IPS DF 4.7 (cell line): ENCODE data around the gene POLA2.

ENCODE experiments used
- DNase-seq: peaks from one replicate; pipeline ENCODE4 v3.0.0-alpha.2; 2013; ENCODE audit warnings: low spot score; ENCODE audit errors: extremely low read depth

POLA2 gene

DNA sequence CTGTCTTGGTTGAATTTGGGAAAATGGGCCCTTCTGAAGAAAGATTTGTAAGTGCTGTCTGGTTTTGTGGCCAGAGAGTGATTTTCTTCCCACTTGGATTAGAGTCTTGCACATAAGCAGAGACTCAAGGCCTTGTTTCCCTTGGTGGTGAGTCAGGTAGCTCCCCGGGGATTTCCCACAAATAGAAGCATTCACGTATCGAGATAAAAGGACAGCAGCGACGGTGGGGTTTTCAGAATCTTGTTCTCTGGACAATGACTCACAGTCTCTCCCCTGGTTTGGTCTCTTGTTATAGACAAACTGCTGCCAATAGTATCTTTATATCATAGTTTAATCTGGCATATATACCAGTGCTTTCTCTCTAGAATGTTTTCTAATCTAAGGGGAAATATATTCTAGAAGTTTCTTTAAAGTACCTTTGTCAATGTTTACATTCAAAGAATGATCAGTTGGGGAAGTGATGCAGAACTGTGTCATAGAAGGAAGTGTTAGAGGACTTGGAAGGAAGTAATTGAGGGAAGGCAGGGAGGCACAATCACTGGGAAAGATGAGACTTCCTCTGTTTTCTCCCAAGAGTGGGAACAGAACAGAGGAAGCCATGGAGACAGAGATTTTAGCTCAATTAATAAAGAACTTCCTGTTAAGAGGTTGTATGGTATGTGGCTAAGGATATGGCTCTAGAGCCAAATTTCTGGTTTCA is 18.1 kb downstream of the POLA2 start:
- DNase-seq = no peak

DNA sequence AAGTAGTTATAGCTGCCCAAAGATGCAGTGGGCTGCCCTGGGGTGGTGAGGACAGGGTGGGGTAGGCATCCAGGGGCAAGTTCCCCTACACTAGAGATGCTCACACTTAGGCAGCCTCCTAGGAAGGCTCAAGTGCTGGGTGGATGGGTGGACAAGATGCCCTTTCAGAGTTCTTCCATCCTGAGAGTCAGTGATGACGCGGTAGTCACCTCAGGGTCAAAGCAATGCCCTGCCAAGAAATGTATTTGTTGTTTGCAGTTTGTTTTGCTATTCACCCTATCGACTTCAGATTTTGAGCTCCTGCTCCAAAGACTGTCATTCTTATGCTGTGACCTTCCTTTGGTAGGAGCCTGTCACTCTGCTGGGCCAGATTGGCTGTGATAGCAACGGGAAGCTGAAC is 18.9 kb downstream of the POLA2 start:
- no peak for DNase-seq

DNA sequence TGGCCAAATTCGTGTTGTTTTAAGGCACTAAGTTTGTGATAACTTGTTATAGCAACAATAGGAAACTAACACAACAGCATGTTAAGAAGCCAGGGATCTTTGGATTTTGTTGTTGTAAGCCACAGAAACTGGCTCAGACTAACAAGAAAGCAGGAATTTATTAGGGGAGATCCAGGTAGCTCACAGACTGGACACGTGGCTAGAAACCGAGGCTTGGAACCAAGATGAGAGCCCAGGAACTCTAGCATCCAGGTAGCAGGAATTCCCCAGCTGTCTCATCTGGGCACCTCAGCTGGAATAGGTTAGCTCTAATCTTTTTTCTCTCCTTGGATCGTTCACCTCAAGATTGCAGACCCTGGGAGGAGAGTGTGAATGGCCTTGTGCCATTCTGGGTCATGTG is 24.9 kb downstream of the POLA2 start:
- no peak for DNase-seq

DNA sequence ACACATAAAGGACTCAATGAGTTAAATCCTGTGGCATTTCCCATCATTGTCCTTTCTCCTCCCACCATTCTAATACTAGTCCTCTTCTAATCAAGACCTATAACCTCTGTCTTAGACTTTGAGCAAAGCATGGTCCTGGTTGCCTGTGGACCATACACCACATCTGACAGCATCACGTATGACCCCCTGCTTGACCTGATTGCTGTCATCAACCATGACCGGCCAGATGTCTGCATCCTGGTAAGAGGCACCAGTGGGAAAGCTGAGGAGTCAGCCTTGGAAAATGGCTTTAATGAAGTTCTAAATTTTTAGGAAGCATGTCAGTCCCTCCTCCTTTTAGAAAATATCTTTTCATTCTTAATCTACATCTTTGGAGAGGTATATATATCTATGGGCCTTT is 25.8 kb downstream of the POLA2 start:
- DNase-seq = no peak

DNA sequence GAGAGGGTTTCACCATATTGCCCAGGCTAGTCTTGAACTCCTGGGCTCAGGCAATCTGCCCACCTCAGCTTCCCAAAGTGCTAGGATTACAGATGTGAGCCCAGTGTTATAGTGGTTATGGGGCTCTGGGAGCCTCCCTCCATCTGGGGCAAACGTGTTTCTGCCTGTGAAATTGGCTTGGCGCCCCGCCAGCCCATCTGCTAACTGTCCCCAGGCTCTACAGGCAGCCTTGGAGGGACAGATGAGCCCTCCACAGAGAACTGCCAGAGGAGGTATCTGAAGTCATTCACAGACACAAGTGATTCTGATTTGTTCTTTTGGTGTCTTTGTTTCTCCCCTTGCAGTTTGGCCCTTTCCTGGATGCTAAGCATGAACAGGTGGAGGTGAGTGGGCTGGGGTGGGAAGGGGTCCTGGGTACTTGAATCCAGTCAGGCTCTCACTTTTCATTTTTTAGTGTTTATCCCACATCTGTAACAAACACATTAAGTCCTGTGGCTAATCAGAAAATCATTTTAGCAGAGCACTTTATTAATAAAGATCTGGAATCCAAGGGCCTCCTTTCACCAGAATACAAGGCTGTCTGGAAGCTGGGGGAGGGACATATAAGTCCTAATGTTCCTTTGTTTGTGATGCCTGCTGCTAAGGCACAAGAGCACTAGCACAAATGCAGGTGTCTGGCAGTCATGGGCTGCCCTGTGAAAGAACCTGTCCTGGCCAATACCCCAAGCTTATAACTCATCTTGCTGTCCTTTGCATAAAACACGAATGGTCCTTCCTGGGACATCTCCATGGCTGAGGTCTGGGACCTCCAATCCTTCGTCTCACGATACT is 27.2 kb downstream of the POLA2 start:
- DNase-seq = no peak

DNA sequence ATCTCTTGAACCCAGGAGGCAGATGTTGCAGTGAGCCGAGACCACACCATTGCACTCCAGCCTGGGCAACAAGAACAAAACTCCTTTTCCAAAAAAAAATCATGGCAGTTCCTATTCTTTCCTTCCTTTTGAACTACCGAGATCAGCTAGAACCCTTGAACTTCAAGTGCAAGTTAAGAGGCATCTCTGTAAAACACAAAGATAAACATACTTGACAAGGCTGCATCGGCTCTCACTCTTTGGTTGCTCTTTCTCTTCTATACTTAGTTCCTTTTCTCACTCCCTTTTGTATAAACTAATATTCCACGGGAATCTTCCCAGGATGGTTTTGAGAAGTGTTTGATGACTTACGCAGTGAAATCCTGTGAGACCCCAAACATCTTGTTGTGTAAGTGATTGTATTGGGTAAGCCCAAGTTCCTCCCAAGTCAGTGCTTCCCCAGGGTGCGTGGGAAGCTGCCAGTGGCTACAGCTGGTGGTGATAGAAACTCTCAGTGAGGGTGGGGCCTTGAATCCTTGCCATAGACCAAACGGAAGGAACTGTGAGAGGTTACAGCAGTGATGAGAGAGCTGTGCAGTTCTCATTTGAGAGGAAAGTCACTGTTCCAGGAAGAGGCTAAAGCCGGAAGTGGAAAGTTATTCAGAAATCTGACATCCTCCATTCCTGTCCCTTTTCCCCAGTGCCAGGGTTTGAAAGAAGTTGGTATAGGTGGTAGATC is 28.8 kb downstream of the POLA2 start:
- DNase-seq = no peak

DNA sequence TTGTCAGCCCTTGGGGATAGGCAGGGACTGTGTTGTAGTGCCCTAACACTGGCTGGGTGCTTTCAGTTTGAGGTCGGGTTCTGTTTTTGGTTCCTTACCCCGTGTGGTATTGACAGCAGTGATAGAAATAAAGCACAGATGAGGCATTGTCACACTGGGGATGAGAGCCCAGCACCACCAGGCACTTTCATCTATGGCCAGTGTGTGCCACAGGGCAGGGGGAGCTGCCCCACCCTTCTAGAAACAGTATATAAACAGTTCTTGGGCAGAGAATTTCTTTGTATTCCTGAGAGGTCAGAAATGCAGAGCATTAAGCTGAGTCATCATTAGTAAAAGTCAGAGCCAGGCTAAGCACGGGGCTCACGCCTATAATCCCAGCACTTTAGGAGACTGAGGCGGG is 29.9 kb downstream of the POLA2 start:
- no peak for DNase-seq

DNA sequence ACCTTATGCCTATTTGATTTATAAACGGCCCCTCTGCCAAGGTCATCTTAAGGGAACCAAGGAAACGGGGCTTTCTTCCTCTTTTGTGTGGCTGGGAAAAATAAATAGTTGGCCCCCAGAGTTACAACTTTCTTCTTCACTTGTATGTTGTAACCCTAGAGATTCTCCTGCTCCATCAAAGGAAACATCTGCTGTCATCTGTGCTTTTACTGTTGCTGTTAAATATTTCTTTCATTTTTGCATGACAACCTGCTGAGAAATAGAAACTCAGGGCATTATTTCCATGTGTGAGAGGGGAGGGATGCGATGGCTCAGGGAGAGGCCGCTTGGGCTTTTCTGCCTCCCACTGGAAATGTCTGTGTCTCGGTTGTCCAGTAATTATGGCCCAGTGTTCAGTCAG is 31.1 kb downstream of the POLA2 start:
- no peak for DNase-seq

DNA sequence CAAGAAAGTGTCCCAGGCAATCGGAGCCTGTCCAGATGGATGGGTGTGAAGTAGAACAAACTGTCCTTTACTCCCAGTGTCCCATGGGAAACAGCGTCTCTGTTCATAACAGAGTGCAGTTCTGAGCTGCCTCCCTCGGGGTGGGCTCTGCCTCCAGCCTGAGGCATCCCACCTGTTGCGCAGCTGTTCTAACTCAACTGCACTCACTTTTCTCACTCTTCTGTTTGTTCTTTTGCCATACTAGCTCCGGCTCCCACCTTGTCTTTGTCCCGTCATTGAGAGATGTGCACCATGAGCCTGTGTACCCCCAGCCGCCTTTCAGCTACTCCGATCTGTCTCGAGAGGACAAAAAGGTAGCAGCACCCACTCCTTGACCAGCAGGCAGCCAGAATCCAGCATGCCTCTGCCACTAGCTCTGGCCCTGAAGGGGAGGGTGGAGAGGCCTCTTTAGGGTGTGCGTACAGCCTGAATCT is 32.2 kb downstream of the POLA2 start:
- no peak for DNase-seq

DNA sequence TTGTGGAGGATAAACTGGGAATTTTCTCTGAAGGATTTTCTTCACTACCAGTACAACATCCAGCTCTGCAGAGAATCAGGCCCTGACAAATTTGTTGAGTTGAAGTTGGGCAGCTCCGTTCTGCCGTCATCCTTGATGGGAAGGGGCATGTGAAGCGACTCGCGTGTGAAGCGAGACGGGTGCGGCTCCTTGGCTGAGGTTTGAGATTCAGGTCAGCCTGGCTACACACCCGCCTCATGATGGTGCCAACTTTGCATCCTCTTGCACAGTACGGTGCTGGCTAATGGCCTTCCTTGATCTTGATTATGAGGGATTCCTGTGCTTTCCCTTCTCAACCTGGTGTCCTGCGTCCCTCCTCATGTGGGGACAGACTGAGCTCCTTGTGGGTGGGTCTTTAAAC is 33.2 kb downstream of the POLA2 start:
- no peak for DNase-seq

DNA sequence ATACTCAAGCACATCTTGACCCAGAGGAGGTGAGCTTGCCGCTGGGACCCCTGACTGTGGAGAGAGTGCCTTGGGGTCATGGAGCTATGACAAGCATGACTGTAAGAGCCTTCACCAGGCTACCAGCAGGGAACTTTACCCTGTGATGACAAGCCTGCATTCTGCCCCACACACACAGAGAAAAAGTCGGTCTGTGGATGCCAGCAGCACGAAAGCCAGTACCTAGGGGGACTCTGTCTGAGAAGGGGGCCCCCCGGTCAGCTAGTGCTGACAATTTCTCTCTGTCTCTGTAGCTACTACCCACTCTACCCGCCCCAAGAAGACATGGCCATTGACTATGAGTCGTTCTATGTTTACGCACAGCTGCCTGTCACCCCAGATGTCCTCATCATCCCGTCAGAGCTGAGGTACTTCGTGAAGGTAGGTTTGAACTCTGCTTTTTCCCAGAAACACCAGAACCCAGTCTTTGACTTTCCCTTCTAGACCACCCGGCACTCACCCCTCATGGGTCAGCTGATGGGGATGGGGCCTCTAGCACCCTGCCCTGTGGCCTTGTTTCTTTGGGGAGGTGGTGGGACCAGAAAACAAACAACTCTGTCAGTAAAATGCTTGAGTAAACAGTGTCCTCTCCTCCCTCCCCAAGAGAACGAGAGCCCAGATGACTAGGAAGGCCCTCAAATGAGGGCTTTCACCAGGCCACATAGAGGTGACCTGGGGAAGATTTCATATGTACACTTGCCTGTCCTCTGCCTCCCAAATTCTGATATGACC is 34.0 kb downstream of the POLA2 start:
- DNase-seq = no peak

DNA sequence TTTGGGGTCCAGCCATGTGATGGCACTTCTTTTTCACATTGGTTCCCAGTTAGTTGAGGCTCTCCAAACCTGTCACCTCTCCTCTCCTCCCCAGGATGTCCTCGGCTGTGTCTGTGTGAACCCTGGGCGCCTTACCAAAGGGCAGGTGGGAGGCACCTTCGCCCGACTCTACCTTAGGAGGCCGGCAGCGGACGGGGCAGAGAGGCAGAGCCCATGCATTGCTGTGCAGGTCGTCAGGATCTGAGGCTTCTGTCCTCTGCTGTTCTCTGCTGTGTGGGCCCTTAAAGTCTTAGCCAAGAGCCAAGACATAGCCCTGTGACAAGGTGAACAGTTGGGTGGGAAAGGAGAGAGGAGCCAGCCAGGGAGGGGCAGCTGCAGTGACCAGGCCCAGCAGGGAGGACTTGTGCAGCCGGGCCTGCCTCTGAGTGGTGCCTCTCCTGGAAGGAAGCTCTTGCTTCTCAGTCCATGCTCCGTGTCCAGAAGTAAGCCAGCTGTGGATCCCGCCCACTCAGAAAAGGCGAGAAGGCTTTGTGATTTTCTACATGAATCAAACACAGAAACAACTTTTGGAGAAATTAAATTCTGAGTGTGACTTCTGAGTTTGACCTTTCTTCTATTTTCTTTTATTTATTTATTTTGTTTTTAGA is 35.4 kb downstream of the POLA2 start:
- DNase-seq = no peak

DNA sequence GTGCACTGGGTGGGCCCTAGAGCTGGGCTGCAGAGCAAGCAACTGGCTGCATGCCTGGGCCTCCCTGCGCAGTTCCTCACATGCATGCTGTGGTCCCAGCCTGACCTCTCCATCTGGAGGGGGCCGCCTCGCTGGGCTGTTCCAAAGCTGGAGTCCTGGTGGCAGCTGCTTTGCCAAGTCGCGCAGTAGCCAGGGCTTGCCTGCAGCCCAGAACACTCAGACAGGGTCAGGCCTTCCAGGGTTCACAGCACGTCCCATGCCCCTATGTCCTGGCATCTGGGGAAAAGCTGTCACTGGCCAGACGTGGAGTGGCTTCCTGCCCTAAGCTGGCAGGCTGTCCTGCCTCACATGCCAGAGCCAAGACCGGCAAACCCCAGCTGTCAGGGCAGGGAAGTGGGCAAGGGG is 36.4 kb downstream of the POLA2 start:
- DNase-seq = no peak

DNA sequence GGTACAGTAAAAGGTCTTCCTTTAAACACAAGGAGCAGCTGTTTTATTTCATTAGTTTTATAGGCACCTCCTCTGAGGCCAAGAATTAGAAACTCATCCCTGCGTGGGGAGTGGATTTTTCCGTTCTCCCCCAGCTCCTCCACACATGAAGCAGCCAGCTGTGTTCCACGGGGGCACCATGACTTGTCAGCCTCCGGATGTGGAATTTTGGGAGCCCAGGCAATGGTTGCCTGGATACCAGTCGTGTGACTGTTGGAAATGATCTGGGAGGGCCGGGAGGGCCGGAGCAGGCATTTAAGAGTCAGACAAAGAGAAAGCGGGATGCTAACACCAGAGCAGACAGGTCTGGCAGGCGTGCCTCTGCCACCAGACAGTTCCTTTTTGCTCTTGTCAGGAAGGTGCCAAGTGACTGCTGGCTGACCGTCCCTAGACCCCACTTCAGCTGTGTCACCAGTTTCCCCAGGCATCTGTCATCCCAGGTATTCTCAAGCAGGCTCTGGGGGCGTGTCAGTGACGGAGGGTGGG is 37.0 kb downstream of the POLA2 start:
- no peak for DNase-seq

DNA sequence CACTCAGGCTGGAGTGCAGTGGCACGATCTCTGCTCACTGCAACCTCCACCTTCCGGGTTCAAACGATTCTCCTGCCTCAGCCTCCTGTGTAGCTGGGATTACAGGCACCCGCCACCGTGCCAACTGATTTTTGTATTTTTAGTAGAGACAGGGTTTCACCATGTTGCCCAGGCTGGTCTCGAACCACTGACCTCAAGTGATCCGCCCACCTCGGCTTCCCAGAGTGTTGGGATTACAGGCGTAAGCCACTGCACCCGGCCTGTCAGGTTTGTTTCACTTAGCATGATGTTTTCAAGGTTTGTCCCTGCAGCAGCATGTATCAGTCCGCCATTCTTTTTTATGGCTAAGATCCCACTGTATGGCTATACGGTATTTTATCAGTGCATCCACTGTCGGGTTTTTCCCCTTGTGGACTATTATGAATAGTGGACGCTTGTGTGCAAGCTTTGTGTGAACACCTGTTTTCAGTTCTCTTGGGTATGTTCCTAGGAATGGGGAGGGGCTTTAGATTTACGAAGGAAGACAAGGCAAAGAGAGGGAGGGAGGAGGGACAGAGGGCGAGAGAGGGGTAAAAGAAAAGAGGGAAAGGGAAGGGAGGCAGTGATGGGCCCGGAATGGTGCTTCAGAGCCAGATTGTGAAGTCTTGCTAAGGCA is 39.0 kb downstream of the POLA2 start:
- DNase-seq = no peak

DNA sequence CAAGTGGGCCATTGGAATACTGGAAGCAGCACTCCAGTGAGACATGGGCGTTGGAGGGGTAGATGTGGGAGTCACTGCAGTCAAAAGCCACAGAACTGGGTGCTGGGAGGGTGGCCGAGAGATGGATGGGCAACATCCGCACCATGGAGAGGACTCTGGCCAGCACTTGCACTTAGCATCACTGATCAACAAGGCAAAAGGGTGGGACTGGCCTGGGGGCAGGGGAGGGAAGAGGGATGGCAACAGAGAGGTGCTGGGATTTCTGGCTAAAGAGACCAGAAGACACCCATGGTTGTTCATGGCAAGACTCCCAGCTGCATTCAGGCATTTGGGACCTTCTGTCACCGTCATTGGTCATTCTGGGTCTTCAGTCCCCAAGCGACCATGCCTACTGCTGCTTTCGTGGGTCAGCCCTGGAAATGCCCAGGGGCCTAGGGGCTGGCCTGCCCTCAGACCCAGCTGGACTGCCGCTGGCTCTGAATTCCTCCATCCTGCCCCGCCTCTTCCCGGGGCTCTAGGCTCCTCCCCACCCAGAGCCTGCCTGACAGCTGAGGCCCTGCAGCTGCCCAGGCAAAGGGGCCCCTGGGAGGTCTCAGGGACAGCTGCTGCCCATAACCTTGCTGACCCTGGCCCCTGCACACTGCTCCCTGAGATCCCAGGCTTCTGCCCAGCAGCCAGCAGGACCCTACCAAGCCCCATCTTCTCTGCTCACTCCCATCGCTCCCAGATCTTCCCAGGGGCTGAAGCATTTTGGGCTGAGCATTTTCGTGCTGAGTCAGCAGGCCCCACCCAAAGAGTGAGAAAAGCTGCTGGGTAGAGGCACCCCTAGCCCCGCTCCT is 39.9 kb downstream of the POLA2 start:
- DNase-seq = no peak

DNA sequence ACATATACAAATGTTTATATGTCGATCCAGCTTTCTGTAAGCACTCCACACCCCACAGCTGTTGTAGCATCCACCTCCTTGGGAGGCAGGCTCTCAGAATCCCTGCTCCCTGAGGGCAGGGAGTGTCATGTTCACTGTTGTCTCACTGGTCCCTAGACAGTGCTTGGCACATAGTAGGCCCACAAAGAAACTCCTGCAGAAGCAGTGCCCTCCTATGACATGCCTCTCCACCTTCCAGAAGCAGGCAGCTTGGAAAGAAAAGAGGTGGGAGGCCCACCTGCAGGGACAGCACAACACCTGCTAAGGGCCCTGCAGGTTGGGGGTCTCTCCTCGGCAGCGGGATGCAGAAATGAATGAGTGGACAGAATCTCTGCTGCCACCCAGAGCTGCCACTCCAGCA is 41.8 kb downstream of the POLA2 start:
- DNase-seq = no peak

DNA sequence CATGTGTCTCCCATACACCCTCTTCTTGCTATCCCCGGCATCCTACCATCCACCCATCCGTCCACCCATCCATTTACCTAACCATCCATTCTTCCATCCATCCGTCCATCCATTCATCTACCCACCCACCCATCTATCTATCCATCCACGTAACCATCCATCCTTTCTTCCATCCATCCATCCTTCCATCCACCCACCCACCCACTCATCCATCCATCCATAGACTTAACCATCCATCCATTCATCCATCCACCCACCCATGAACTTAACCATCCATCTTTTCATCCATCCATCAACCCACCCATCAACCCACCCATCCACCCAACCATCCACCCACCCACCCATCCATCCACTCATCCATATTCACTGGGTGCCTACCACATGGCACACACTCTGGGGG is 42.3 kb downstream of the POLA2 start:
- no peak for DNase-seq

DNA sequence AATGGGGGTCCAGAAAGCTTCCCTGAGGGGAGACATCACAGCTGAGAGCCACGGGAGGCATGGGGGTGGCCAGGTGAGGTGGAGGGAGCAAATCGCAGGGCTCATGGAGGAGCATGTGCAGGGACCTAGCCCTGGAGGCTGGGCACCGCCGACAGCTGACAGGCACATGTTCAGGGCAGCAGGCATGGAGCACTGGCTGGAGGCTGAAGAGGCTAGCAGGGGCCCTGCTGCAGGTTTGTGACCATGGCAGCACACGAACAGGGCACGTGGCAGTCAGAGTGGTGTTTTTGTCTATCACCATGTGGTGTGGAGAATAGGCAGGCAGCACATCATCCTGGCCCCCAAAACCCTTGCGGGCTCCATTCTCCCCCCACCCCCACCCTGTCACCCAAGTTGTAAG is 42.9 kb downstream of the POLA2 start:
- DNase-seq = no peak
